Mesodermal cell (in vitro differentiated cells): ENCODE results near the gene CORO2A.
A peak's percentile ranks its signal among the peaks of the same experiment; 100 is the strongest.

Experiments
- H3K27ac ChIP-seq: 2 replicates; pipeline ENCODE4 v1.7.0; 2013; ENCODE audit warnings: mild to moderate bottlenecking, low read depth, low read length, moderate library complexity; ENCODE audit not compliant: severe bottlenecking
- H3K36me3 ChIP-seq: 2 replicates; pipeline ENCODE4 v1.7.1; 2013; ENCODE audit warnings: mild to moderate bottlenecking, low read length, moderate library complexity; ENCODE audit not compliant: control insufficient read depth, insufficient read depth
- H3K4me1 ChIP-seq: one replicate; pipeline ENCODE4 v1.7.1; 2013; ENCODE audit warnings: mild to moderate bottlenecking, low read length; ENCODE audit not compliant: insufficient read depth, control insufficient read depth, poor library complexity, severe bottlenecking
- H3K4me3 ChIP-seq: 2 replicates; pipeline ENCODE4 v1.7.0; 2013; ENCODE audit warnings: low read length, control low read depth, mild to moderate bottlenecking; ENCODE audit not compliant: insufficient read depth, poor library complexity, severe bottlenecking; ENCODE audit errors: extremely low read depth
- H3K9me3 ChIP-seq: 2 replicates; pipeline ENCODE4 v1.7.1; 2013; ENCODE audit warnings: mild to moderate bottlenecking, low read length, moderate library complexity; ENCODE audit not compliant: control insufficient read depth
- WGBS, 2 experiments: methylation state at CpG; one replicate each; pipeline ENCODE4 v1.1.5; 2013; ENCODE audit warnings: missing lambda C conversion rate in 2 of 2; ENCODE audit not compliant: insufficient coverage in 2 of 2; 5-methylcytosine and 5-hydroxymethylcytosine counted together

The CORO2A gene

GRCh38 chr9:98191671-98192502 lies 550 bp downstream of the CORO2A start:
- Histone ChIP-seq H3K27ac (no peak overlapping the region), H3K4me1 (peaks cover 14% of the 10 kb centered on the region), H3K36me3 (no peaks in the 10 kb centered on the region), H3K9me3 (no peaks in the 10 kb centered on the region), H3K4me3 (peak overlapping the region; percentile 71)
- WGBS, 2 experiments = 5 to 10% methylated on average over 24 to 43 of the region's 47 CpGs

- Histone ChIP-seq H3K4me3 (peak overlapping the region; percentile 71), H3K27ac (no peak overlapping the region), H3K36me3 (no peaks in the 10 kb centered on the region), H3K9me3 (no peaks in the 10 kb centered on the region), H3K4me1 (peaks cover 14% of the 10 kb centered on the region)
- 43 to 50% methylated on average over 3 to 5 of the region's 5 CpGs for WGBS, 2 experiments
Observed at GRCh38 chr9:98191181-98191608, 1.2 kb downstream of the CORO2A start.

GRCh38 chr9:98190757-98191105 lies 1.7 kb downstream of the CORO2A start:
- WGBS, 2 experiments = 90 to 91% methylated on average over 5 of the region's 5 CpGs
- Histone ChIP-seq H3K4me3 (no peak overlapping the region), H3K4me1 (peaks cover 15% of the 10 kb centered on the region), H3K27ac (no peak overlapping the region), H3K9me3 (no peaks in the 10 kb centered on the region), H3K36me3 (no peaks in the 10 kb centered on the region)

- Histone ChIP-seq H3K4me1 (peaks cover 19% of the 10 kb centered on the region), H3K9me3 (no peaks in the 10 kb centered on the region), H3K4me3 (no peak overlapping the region), H3K27ac (no peak overlapping the region), H3K36me3 (no peaks in the 10 kb centered on the region)
- WGBS, 2 experiments = 100% methylated on average over 3 to 4 of the region's 6 CpGs
Observed at GRCh38 chr9:98189412-98189811, 3.0 kb downstream of the CORO2A start.

GRCh38 chr9:98187926-98188325 lies 4.5 kb downstream of the CORO2A start:
- Histone ChIP-seq H3K4me3 (no peak overlapping the region), H3K9me3 (no peaks in the 10 kb centered on the region), H3K27ac (no peak overlapping the region), H3K36me3 (peaks cover 3% of the 10 kb centered on the region), H3K4me1 (peaks cover 16% of the 10 kb centered on the region)
- WGBS, 2 experiments = 89 to 92% methylated on average over 5 of the region's 5 CpGs

- Histone ChIP-seq H3K36me3 (peaks cover 3% of the 10 kb centered on the region), H3K4me1 (peaks cover 19% of the 10 kb centered on the region), H3K9me3 (no peaks in the 10 kb centered on the region), H3K4me3 (no peak overlapping the region), H3K27ac (no peak overlapping the region)
- WGBS, 2 experiments = no CpG with 5 or more reads among the region's 1 CpG
Observed at GRCh38 chr9:98186236-98186635, 6.2 kb downstream of the CORO2A start.

GRCh38 chr9:98185611-98186171 lies 6.7 kb downstream of the CORO2A start:
- no peak overlapping the region for H3K4me3 ChIP-seq

GRCh38 chr9:98185021-98185567 lies 7.3 kb downstream of the CORO2A start:
- Histone ChIP-seq H3K9me3 (no peaks in the 10 kb centered on the region), H3K27ac (no peak overlapping the region), H3K36me3 (peaks cover 3% of the 10 kb centered on the region), H3K4me1 (peaks cover 13% of the 10 kb centered on the region), H3K4me3 (no peak overlapping the region)
- 96 to 100% methylated on average over 4 to 5 of the region's 6 CpGs for WGBS, 2 experiments

More at GRCh38 chr9:98185611-98186171, 6.7 kb downstream of the CORO2A start:
- no peak overlapping the region for H3K27ac ChIP-seq
- peaks cover 14% of the 10 kb centered on the region for H3K4me1 ChIP-seq
- H3K9me3 ChIP-seq = no peaks in the 10 kb centered on the region
- 81 to 84% methylated on average over 6 of the region's 6 CpGs for WGBS, 2 experiments
- peaks cover 3% of the 10 kb centered on the region for H3K36me3 ChIP-seq

GRCh38 chr9:98184326-98184725 lies 8.1 kb downstream of the CORO2A start:
- peaks cover 13% of the 10 kb centered on the region for H3K4me1 ChIP-seq
- H3K36me3 ChIP-seq = peaks cover 3% of the 10 kb centered on the region
- no peak overlapping the region for H3K4me3 ChIP-seq
- no peaks in the 10 kb centered on the region for H3K9me3 ChIP-seq
- 86 to 93% methylated on average over 2 to 3 of the region's 6 CpGs for WGBS, 2 experiments
- no peak overlapping the region for H3K27ac ChIP-seq

- Histone ChIP-seq H3K27ac (peak overlapping the region; percentile 70), H3K36me3 (peaks cover 3% of the 10 kb centered on the region), H3K9me3 (no peaks in the 10 kb centered on the region), H3K4me3 (no peak overlapping the region), H3K4me1 (peaks cover 13% of the 10 kb centered on the region)
- WGBS, 2 experiments = 92 to 98% methylated on average over 7 to 8 of the region's 9 CpGs
Observed at GRCh38 chr9:98182889-98183599, 9.4 kb downstream of the CORO2A start.
